MM.1S (cell line): ENCODE results near the gene TTC13.

Source experiments
- DNase-seq: peaks from one replicate; pipeline ENCODE4 v3.0.0-alpha.2; 2015
- H2AFZ ChIP-seq: fragments of 300-600 bp; sonication (generic); 2 replicates; pipeline ENCODE4 v1.6.0; 2016; ENCODE audit warnings: antibody characterized with exemption, low read length
- H3F3A ChIP-seq: fragments of 300-600 bp; sonication (generic); 2 replicates; pipeline ENCODE4 v1.6.1; 2016; ENCODE audit warnings: mild to moderate bottlenecking, antibody characterized with exemption, low read length, moderate library complexity, mixed read lengths; ENCODE audit not compliant: insufficient read depth
- H3K27ac ChIP-seq: fragments of 300-600 bp; sonication (generic); 2 replicates; pipeline ENCODE4 v1.5.1; 2016; ENCODE audit warnings: mild to moderate bottlenecking, low read length
- H3K27me3 ChIP-seq: fragments of 300-600 bp; sonication (generic); replicated peaks from 2 replicates; pipeline ENCODE4 v1.6.0; 2016; ENCODE audit warnings: low read length; ENCODE audit not compliant: insufficient read depth
- H3K36me3 ChIP-seq: fragments of 300-600 bp; sonication (generic); replicated peaks from 2 replicates; pipeline ENCODE4 v1.6.1; 2016; ENCODE audit warnings: mild to moderate bottlenecking, low read length, mixed read lengths; ENCODE audit not compliant: insufficient read depth
- H3K4me1 ChIP-seq: fragments of 300-600 bp; sonication (generic); 2 replicates; pipeline ENCODE4 v1.6.1; 2016; ENCODE audit warnings: low read length, mixed read lengths
- H3K4me2 ChIP-seq: fragments of 300-600 bp; sonication (generic); 2 replicates; pipeline ENCODE4 v1.6.0; 2016; ENCODE audit warnings: low read depth, low read length
- H3K4me3 ChIP-seq: fragments of 300-600 bp; sonication (generic); 2 replicates; pipeline ENCODE4 v1.5.1; 2016; ENCODE audit warnings: low read length, mixed read lengths
- H3K79me2 ChIP-seq: fragments of 300-600 bp; sonication (generic); 2 replicates; pipeline ENCODE4 v1.6.1; 2016; ENCODE audit warnings: mixed run types, low read length, mixed read lengths
- H3K9ac ChIP-seq: fragments of 300-600 bp; sonication (generic); 2 replicates; pipeline ENCODE4 v1.6.1; 2016; ENCODE audit warnings: low read length, mixed read lengths
- H3K9me2 ChIP-seq: fragments of 300-600 bp; sonication (generic); replicated peaks from 2 replicates; pipeline ENCODE4 v1.6.1; 2016; ENCODE audit warnings: mild to moderate bottlenecking, low read length, mixed read lengths; ENCODE audit not compliant: insufficient read depth
- H3K9me3 ChIP-seq: fragments of 300-600 bp; sonication (generic); replicated peaks from 2 replicates; pipeline ENCODE4 v1.6.1; 2016; ENCODE audit warnings: mild to moderate bottlenecking, low read length, mixed read lengths; ENCODE audit not compliant: insufficient read depth
- H4K20me1 ChIP-seq: fragments of 300-600 bp; sonication (generic); 2 replicates; pipeline ENCODE4 v1.6.1; 2016; ENCODE audit warnings: mild to moderate bottlenecking, low read length, moderate library complexity, mixed read lengths; ENCODE audit not compliant: insufficient read depth
- EZH2 ChIP-seq: fragments of 300-600 bp; sonication (generic); optimal IDR thresholded peaks from 2 replicates; pipeline ENCODE3; 2017; ENCODE audit warnings: low read depth, mild to moderate bottlenecking, antibody characterized with exemption, low read length, mixed read lengths
- EZH2phosphoT487 ChIP-seq: fragments of 300-600 bp; sonication (generic); IDR thresholded peaks from 2 replicates; pipeline ENCODE4 v1.6.1; 2018; ENCODE audit warnings: antibody characterized with exemption, low read length
- TF ChIP-seq, protein P1 (sequence below): fragments of 300-600 bp; sonication (generic); IDR thresholded peaks from 2 replicates; pipeline ENCODE4 v1.5.1; 2016; ENCODE audit warnings: antibody characterized with exemption, low read length, mixed read lengths

Gene TTC13

DNA sequence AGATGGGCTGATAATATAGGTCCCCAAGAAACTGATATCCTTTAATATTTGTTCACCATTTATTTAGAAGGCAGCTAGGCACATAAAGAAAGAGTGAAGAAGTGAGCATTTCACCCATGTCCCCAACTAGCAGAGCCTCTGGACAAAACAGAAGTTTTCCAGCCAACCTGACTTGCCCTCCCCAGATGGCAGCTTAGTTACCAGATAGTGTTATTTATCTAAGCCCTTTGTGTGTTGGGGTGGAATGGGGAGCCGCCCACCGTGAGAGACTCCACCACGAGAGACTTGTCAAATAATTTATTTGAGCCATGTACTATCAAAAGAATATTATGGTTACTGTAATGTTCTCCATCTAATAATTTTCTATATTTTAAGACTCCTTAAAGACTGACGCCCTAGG is 55.5 kb downstream of the TTC13 start:
- H3K27ac ChIP-seq, result no peak overlapping the region
- no peak overlapping the region for H2AFZ ChIP-seq
- H3K9me2 ChIP-seq, result no peaks in the 10 kb centered on the region
- H3K27me3 ChIP-seq, result no peaks in the 10 kb centered on the region
- no peaks in the 10 kb centered on the region for H3K79me2 ChIP-seq
- H3K9ac ChIP-seq, result no peak overlapping the region
- TF ChIP-seq EZH2, result no peak
- no peak for TF ChIP-seq EZH2phosphoT487
- TF ChIP-seq, protein P1, sequence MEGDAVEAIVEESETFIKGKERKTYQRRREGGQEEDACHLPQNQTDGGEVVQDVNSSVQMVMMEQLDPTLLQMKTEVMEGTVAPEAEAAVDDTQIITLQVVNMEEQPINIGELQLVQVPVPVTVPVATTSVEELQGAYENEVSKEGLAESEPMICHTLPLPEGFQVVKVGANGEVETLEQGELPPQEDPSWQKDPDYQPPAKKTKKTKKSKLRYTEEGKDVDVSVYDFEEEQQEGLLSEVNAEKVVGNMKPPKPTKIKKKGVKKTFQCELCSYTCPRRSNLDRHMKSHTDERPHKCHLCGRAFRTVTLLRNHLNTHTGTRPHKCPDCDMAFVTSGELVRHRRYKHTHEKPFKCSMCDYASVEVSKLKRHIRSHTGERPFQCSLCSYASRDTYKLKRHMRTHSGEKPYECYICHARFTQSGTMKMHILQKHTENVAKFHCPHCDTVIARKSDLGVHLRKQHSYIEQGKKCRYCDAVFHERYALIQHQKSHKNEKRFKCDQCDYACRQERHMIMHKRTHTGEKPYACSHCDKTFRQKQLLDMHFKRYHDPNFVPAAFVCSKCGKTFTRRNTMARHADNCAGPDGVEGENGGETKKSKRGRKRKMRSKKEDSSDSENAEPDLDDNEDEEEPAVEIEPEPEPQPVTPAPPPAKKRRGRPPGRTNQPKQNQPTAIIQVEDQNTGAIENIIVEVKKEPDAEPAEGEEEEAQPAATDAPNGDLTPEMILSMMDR, result no peak
- H3K36me3 ChIP-seq, result no peaks in the 10 kb centered on the region; the same call in 1 of the 2 replicates
- H4K20me1 ChIP-seq, result no peaks in the 10 kb centered on the region
- H3K4me3 ChIP-seq, result no peak overlapping the region
- H3K4me2 ChIP-seq, result no peak overlapping the region
- no peaks in the 10 kb centered on the region for H3K4me1 ChIP-seq
- no peaks in the 10 kb centered on the region for H3F3A ChIP-seq
- DNase-seq, result no peak
- no peaks in the 10 kb centered on the region for H3K9me3 ChIP-seq

DNA sequence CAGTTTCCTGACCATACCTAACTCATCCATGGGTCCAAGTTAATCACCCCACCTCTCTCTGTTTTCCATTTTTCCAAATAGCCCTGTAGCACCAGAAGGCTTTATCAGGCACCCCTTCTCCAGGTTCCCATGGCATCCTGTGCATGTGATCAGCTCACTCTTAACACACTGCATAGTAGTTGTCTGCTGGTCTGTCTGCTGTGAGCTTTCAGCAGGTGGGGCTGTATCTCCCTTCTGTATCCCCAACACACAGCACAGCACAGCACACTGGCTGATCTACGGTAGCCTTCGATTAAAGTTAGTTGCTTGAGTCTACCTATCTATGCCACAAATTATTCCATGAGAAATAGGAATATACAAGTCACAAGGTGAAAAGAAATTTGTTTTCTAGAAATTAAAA is 56.0 kb downstream of the TTC13 start:
- Histone ChIP-seq H3K9me2 (no peaks in the 10 kb centered on the region), H3K9me3 (no peaks in the 10 kb centered on the region), H3K27me3 (no peaks in the 10 kb centered on the region), H3F3A (no peaks in the 10 kb centered on the region), H3K9ac (no peak overlapping the region), H3K27ac (no peak overlapping the region), H2AFZ (no peak overlapping the region), H4K20me1 (no peaks in the 10 kb centered on the region), H3K79me2 (no peaks in the 10 kb centered on the region), H3K4me1 (no peaks in the 10 kb centered on the region), H3K36me3 (no peaks in the 10 kb centered on the region), H3K4me2 (no peak overlapping the region), H3K4me3 (no peak overlapping the region)
- TF ChIP-seq EZH2 (no peak), EZH2phosphoT487 (no peak)
- TF ChIP-seq, protein P1, result no peak
- DNase-seq, result no peak

DNA sequence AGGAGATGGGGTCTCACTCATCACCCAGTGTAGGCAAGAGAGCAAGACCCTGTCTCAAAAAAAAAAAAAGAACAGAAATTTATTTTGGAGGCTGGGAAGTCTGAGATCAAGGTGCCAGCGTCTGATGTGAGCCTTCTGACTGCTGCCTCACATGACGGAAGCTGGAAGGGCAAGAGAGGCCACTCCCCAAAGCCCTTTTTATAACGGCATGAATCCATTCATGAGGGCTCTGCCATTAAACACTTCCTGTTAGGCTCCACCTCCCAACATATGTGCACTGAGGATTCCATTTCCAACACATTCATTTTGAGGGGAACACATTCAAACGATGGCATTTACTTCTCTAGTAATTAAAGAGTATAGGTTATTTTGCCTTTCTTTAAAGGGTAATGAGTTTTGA is 59.5 kb downstream of the TTC13 start:
- Histone ChIP-seq H3K27ac (no peak overlapping the region), H3K9ac (no peak overlapping the region), H3K9me3 (no peaks in the 10 kb centered on the region), H3K4me1 (no peaks in the 10 kb centered on the region), H3K9me2 (no peaks in the 10 kb centered on the region), H3F3A (no peaks in the 10 kb centered on the region), H2AFZ (no peak overlapping the region), H3K4me3 (no peak overlapping the region), H3K4me2 (no peak overlapping the region), H3K36me3 (no peaks in the 10 kb centered on the region), H3K79me2 (no peaks in the 10 kb centered on the region), H4K20me1 (no peaks in the 10 kb centered on the region), H3K27me3 (no peaks in the 10 kb centered on the region)
- TF ChIP-seq EZH2phosphoT487 (no peak), EZH2 (no peak)
- TF ChIP-seq, protein P1, result no peak
- no peak for DNase-seq
